C4-2B (cell line): ENCODE results near the gene ADGRB3.
"Not testable (repeated sequence)": the region's sequence is repeated elsewhere in the genome, so short reads cannot be mapped to it uniquely, and the experiment has no call there.

ENCODE experiments used
- H3K27ac ChIP-seq: fragments of 450-650 bp; 2 replicates; pipeline ENCODE4 v1.5.1; 2017
- ZFX ChIP-seq: fragments of 450-650 bp; IDR thresholded peaks from 2 replicates; pipeline ENCODE4 v1.6.1; 2017
- TF ChIP-seq, protein P1 (sequence below): fragments of 450-650 bp; conservative IDR thresholded peaks from 2 replicates; pipeline ENCODE4 v1.5.1; 2017; ENCODE audit warnings: mild to moderate bottlenecking

Gene ADGRB3

DNA sequence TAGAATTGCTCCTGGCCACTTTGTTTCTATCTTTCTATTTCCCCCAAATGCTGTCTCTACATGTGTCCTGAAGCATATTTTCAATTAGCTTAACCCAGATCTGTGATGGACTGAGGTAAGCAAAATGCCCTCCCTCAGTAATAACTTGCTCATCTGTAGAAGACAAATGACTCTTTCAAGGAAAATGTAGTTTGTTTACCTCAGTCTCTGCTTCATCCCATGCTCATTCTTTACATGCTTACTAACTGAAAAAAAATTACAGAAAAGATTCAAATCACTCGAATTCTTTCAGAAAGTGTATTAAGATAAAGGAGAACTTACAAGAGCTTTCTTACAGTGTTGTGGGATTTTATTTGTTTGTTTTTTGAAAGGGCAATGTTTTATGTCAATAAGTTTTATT lies 630.6 kb downstream of the ADGRB3 start:
- no peak overlapping the region for H3K27ac ChIP-seq
- TF ChIP-seq, protein P1, sequence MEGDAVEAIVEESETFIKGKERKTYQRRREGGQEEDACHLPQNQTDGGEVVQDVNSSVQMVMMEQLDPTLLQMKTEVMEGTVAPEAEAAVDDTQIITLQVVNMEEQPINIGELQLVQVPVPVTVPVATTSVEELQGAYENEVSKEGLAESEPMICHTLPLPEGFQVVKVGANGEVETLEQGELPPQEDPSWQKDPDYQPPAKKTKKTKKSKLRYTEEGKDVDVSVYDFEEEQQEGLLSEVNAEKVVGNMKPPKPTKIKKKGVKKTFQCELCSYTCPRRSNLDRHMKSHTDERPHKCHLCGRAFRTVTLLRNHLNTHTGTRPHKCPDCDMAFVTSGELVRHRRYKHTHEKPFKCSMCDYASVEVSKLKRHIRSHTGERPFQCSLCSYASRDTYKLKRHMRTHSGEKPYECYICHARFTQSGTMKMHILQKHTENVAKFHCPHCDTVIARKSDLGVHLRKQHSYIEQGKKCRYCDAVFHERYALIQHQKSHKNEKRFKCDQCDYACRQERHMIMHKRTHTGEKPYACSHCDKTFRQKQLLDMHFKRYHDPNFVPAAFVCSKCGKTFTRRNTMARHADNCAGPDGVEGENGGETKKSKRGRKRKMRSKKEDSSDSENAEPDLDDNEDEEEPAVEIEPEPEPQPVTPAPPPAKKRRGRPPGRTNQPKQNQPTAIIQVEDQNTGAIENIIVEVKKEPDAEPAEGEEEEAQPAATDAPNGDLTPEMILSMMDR: no peak
- no peak for TF ChIP-seq ZFX

- H3K27ac ChIP-seq: no peak overlapping the region
- TF ChIP-seq ZFX: no peak
Observed at GRCh38 chr6:69276204-69276603, 641.1 kb downstream of the ADGRB3 start.

GRCh38 chr6:69279805-69280204 lies 644.7 kb downstream of the ADGRB3 start:
- no peak overlapping the region for H3K27ac ChIP-seq
- TF ChIP-seq, protein P1: no peak
- TF ChIP-seq ZFX: no peak

DNA sequence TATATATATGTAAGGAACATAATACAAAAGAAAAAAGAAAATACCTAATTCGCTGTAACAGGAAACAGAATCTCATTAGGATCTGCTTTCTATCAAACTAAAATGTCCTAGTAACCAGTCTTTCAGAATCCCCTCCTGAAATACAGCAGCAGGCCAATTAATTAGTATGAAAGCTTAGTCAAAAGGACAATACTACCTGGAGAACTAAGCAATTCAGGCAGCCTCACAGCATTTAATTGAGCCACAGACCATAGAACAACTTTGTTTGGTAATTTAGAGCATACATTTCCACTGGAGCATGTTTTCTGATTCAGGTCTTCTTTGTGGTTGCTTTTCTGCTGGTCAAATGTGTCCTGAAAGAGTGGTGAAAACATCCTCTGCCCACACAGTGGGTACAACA lies 645.8 kb downstream of the ADGRB3 start:
- TF ChIP-seq ZFX: no peak
- TF ChIP-seq, protein P1: no peak
- no peak overlapping the region for H3K27ac ChIP-seq

- H3K27ac ChIP-seq: no peak overlapping the region
- TF ChIP-seq, protein P1: no peak
- TF ChIP-seq ZFX: no peak
Observed at GRCh38 chr6:69284176-69284730, 649.2 kb downstream of the ADGRB3 start.

DNA sequence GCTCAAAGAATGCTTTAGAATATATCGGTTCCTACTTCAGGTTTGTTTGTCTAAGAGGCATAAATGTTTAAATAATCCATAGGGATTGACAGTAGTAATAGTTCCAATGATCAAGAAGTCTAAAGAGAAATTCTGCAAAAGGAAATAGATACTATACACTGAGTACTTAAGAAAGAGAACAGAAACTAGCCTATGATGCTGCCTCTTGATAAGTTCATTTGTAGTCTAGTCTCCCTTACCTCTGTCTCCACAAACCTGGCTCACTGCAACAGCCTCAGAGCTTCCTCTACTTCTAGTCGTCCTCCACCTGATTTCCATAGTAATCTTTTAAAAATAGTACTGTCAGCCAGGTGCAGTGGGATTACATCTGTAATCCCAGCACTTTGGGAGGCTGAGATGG lies 650.0 kb downstream of the ADGRB3 start:
- TF ChIP-seq, protein P1: no peak
- no peak for TF ChIP-seq ZFX

DNA sequence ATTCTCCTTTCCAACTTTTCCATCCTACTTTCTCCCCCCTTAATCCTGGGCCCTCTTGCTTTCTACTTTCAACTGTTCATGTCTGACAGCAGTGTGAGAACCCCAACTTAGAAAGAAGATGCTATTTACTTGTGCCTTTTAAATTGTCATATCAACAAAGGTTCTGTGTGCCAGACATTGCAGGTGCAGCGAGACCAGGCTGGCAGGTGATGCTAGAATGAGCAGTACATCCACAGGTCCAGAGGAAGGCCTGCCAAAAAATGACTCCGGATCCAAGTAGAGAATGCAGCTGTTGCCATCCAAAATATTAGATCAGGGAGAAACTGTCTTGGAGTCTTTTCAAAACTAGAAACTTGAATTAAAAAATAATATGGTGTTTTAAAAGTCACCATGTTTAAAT lies 651.2 kb downstream of the ADGRB3 start:
- TF ChIP-seq ZFX: no peak
- TF ChIP-seq, protein P1: no peak
- no peak overlapping the region for H3K27ac ChIP-seq

More for the DNA sequence above, 650.0 kb downstream of the ADGRB3 start:
- no peak overlapping the region for H3K27ac ChIP-seq

GRCh38 chr6:69288198-69288597 lies 653.1 kb downstream of the ADGRB3 start:
- not testable (repeated sequence) for H3K27ac ChIP-seq
